Measurements from ENCODE around the gene USP3. TPM values are rescaled to one million over a fixed set of nuclear protein-coding genes. Genes with fewer than 3 reads are reported as not detected.

USP3 gene
- total RNA-seq, 1 experiment from 2014 or later, result 36.6 TPM

DNA sequence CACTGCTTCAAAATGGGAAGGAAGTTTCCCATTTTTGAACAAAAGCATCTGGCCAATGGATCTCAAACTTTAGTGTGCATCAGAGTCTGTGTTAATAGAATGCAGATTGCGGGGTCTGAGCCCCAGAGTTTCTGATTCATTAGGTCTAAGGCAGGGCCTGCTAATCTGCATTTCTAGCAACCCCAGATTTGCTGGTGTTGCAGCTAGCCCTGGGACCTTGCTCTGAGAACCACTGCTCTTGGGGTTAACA, 30.7 kb upstream of the USP3 start (continued):
- TF ChIP-seq CTCF (IDR thresholded peaks at IDR 0.05) (no peak), HMGA2 (CRISPR knock-in tag; IDR thresholded peaks at IDR 0.05) (no peak), FOXP1 (CRISPR knock-in tag; IDR thresholded peaks at IDR 0.05; ENCODE audit: borderline replicate concordance) (no peak), SMAD3 (CRISPR knock-in tag; IDR thresholded peaks at IDR 0.05; ENCODE audit: borderline replicate concordance) (no peak)

GRCh38 chr15:63473999-63474809, 30.2 kb upstream of the USP3 start:
- Mint-ChIP-seq H3K9me3 (0 out of 2 replicates have a peak, but pooled peaks cover 2% of the 10 kb centered on the region), H3K27ac (no peak overlapping the region), H3K4me1 (peaks cover 15% of the 10 kb centered on the region), H3K36me3 (no peaks in the 10 kb centered on the region), H3K27me3 (ENCODE audit: low read depth) (0 out of 2 replicates have a peak, but pooled peaks cover 2% of the 10 kb centered on the region), H3K4me3 (no peak overlapping the region)
- ATAC-seq, result peak; percentile 89
- TF ChIP-seq TCF7 (CRISPR knock-in tag; IDR thresholded peaks at IDR 0.05; ENCODE audit: low read depth) (no peak), FOXK1 (CRISPR knock-in tag; IDR thresholded peaks at IDR 0.05) (0 out of 2 replicates have a peak, but pooled peaks have one; percentile 24), GABPB1 (CRISPR knock-in tag; IDR thresholded peaks at IDR 0.05) (peak; percentile 44; the same call in 1 of the 2 replicates)
- peak; percentile 55 for DNase-seq (ENCODE audit: low spot score)
- POLR2A ChIA-PET, result no interaction called here
- CTCF ChIA-PET, result interaction anchor here (1.4 to 5.0 kb wide), 4 partner anchors 8 to 308 kb away, joined by 4 to 26 read pairs (median 14); no protein-coding TSS in a partner anchor

DNA sequence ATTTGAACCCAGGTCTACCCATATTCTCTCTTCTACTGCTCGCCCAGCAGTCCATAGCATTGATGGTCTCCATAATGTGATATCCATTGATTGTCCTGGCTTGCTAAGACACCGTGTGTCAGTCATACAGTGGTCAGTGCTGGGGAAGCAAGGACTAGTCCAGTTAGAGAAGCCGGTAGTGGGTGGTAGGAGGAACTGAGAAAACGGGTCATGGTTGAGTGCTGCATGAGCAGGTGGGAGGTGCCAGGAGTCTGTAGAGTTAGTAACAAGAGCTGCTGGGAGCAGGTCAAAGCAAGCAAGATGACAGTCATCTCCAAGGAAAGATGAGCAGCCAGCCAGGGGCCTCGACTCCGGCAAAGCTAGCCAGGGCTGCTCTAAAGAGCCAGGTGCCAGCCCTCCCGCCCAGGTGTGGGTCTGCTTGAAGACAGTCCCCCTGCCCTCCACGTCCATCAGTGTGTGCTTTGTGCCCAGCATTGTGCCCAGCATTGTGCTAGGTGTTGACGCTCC, 29.5 kb upstream of the USP3 start:
- TF ChIP-seq MXD4 (CRISPR knock-in tag; IDR thresholded peaks at IDR 0.05; ENCODE audit: borderline replicate concordance), result no peak
- TF ChIP-seq ERG (CRISPR knock-in tag; IDR thresholded peaks at IDR 0.05), result no peak
- TF ChIP-seq ZMAT4 (CRISPR knock-in tag; IDR thresholded peaks at IDR 0.05), result no peak
- Mint-ChIP-seq H3K4me3 (no peak overlapping the region), H3K36me3 (no peaks in the 10 kb centered on the region), H3K27me3 (ENCODE audit: low read depth) (0 out of 2 replicates have a peak, but pooled peaks cover 2% of the 10 kb centered on the region), H3K27ac (no peak overlapping the region), H3K9me3 (0 out of 2 replicates have a peak, but pooled peaks cover 2% of the 10 kb centered on the region), H3K4me1 (peaks cover 22% of the 10 kb centered on the region)
- DNase-seq (ENCODE audit: low spot score), result no peak
- ChIA-PET POLR2A (no interaction called here), CTCF (interaction anchor here (1.4 to 5.0 kb wide), 3 partner anchors 8 to 309 kb away, joined by 4 to 26 read pairs (median 23); no protein-coding TSS in a partner anchor)
- no peak for ATAC-seq

DNA sequence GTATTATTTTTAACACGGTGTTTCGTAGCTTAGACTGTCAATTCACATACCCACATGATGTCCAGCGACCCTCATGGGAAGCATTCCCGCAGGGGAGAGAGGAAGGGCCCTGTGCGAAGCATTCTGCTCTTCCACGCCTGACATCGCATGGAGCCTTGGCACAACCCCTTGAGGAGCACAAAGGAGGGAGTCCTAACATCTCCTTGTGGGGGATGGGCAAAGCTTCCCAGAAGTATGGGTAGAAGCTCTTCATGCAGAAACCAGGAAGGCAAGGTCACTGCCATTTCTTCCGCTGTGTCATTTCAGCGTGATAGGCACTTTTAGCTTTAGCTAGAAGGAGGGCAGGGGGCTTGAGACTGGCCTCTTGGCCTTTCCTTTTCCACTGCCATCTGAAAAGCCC, 28.7 kb upstream of the USP3 start:
- Mint-ChIP-seq H3K36me3 (no peaks in the 10 kb centered on the region), H3K4me3 (no peak overlapping the region), H3K27ac (no peak overlapping the region), H3K4me1 (peaks cover 29% of the 10 kb centered on the region), H3K27me3 (ENCODE audit: low read depth) (0 out of 2 replicates have a peak, but pooled peaks cover 2% of the 10 kb centered on the region), H3K9me3 (0 out of 2 replicates have a peak, but pooled peaks cover 2% of the 10 kb centered on the region)
- CTCF ChIA-PET, result interaction anchor here (0.7 to 5.0 kb wide), 5 partner anchors 8 to 310 kb away, joined by 3 to 26 read pairs (median 4); no protein-coding TSS in a partner anchor
- DNase-seq (ENCODE audit: low spot score), result no peak
- no peak for ATAC-seq
- POLR2A ChIA-PET, result no interaction called here
- TF ChIP-seq ZNF532 (CRISPR knock-in tag; IDR thresholded peaks at IDR 0.05; ENCODE audit: borderline replicate concordance) (no peak), ZNF138 (CRISPR knock-in tag; conservative IDR thresholded peaks at IDR 0.05) (no peak), ZNF423 (CRISPR knock-in tag; IDR thresholded peaks at IDR 0.05) (no peak), ATF1 (CRISPR knock-in tag; IDR thresholded peaks at IDR 0.05) (no peak), ATF3 (CRISPR knock-in tag; conservative IDR thresholded peaks at IDR 0.05) (no peak), KAT7 (CRISPR knock-in tag; IDR thresholded peaks at IDR 0.05; ENCODE audit: borderline replicate concordance) (no peak), SMAD4 (CRISPR knock-in tag; IDR thresholded peaks at IDR 0.05) (no peak), FOXP1 (CRISPR knock-in tag; IDR thresholded peaks at IDR 0.05; ENCODE audit: borderline replicate concordance) (no peak)
- TF ChIP-seq, protein P1, sequence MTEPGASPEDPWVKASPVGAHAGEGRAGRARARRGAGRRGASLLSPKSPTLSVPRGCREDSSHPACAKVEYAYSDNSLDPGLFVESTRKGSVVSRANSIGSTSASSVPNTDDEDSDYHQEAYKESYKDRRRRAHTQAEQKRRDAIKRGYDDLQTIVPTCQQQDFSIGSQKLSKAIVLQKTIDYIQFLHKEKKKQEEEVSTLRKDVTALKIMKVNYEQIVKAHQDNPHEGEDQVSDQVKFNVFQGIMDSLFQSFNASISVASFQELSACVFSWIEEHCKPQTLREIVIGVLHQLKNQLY (CRISPR knock-in tag; IDR thresholded peaks at IDR 0.05), result no peak
